Body of pancreas (tissue), 4 donors: ENCODE data around the gene AZIN2. TPM values are rescaled to one million over a fixed set of nuclear protein-coding genes. Genes with fewer than 3 reads are reported as not detected.

Source experiments
- ATAC-seq: fragments of 150-250 bp; one replicate; pipeline ENCODE4 v1.9.1; 2016
- DNase-seq, 4 donors: peaks; one replicate each; pipeline ENCODE4 v3.0.0-alpha.2; 2019
- H3K27ac ChIP-seq, 4 donors: fragments of 200-600 bp; sonication (generic); 1 replicate in 3 of 4; 2 replicates in 1 of 4; pipeline versions ENCODE4 v1.5.1 to v1.6.1; 2016 to 2019; ENCODE audit warnings: mild to moderate bottlenecking in 1 of 4, mixed read lengths in 1 of 4, moderate library complexity in 1 of 4
- H3K27me3 ChIP-seq, 2 donors: fragments of 200-600 bp; sonication (generic); one replicate each; pipeline ENCODE4 v1.6.0; 2016; ENCODE audit warnings: mild to moderate bottlenecking in 1 of 2
- H3K36me3 ChIP-seq, 2 donors: fragments of 200-600 bp; sonication (generic); replicated peaks in 1 of 2; 2 replicates each; pipeline ENCODE4 v1.5.1; 2016; ENCODE audit warnings: low read depth in 2 of 2; ENCODE audit not compliant: insufficient read depth in 1 of 2
- H3K4me1 ChIP-seq: fragments of 200-600 bp; sonication (generic); one replicate; pipeline ENCODE4 v1.6.0; 2016
- H3K4me3 ChIP-seq, 2 donors: fragments of 200-600 bp; sonication (generic); 1 replicate in 1 of 2; 2 replicates in 1 of 2; pipeline ENCODE4 v1.5.1; 2016 to 2019
- H3K9me3 ChIP-seq, 3 donors: fragments of 200-600 bp; sonication (generic); 1 replicate in 2 of 3; 2 replicates in 1 of 3; pipeline ENCODE4 v1.5.1; 2016
- CTCF ChIP-seq, 7 experiments: fragments of 450-650 bp in 4 of 7; fragments of 200-600 bp in 3 of 7; sonication (generic) in 3 of 7; IDR thresholded peaks; one replicate each; pipeline ENCODE4 v1.5.1; 2016 to 2019; ENCODE audit warnings: antibody characterized with exemption in 7 of 7
- POLR2A ChIP-seq, 3 donors: fragments of 450-650 bp; IDR thresholded peaks; one replicate each; pipeline ENCODE4 v1.6.1; 2016; ENCODE audit warnings: antibody characterized with exemption in 3 of 3, mild to moderate bottlenecking in 2 of 3
- WGBS, 2 donors: methylation state at CpG; one replicate each; pipeline ENCODE4 v1.1.5; 2017; 5-methylcytosine and 5-hydroxymethylcytosine counted together
- intact Hi-C: fragments of 100-400 bp; cut with DNase I; formaldehyde crosslinking; loops from one replicate; pipeline ENCODE4 v1.15.1; 2023
- total RNA-seq, 2 donors: library from RNA; depleted of rRNA; stranded (reverse); fragments of >200 nt; gene quantifications; one replicate each; pipeline ENCODE4 v1.1.0, GENCODE V29; 2016

The AZIN2 gene
- total RNA-seq, 2 donors from 2014 or later: 1.0 to 1.6 TPM

- DNase-seq (peak in 1 of 4 donors; percentile 22), ATAC-seq (no peak)
- Histone ChIP-seq H3K36me3 (no peaks in the 10 kb centered on the region), H3K4me3 (peak overlapping the region; percentile 41 to 61), H3K27ac (no peak overlapping the region), H3K9me3 (no peaks in the 10 kb centered on the region), H3K27me3 (no peaks in the 10 kb centered on the region), H3K4me1 (peaks cover 19% of the 10 kb centered on the region)
- WGBS, 2 donors: 14 to 31% methylated on average over 12 to 35 of the region's 35 CpGs
- TF ChIP-seq POLR2A (IDR thresholded peaks at IDR 0.05) (no peak), CTCF (IDR thresholded peaks at IDR 0.05) (no peak)
- intact Hi-C loops: no loop called here
These were observed 777 bp downstream of the AZIN2 start for GRCh38 chr1:33081554-33082305.

- Histone ChIP-seq H3K27me3 (no peaks in the 10 kb centered on the region), H3K36me3 (no peaks in the 10 kb centered on the region), H3K27ac (no peak overlapping the region), H3K9me3 (no peaks in the 10 kb centered on the region), H3K4me1 (peaks cover 19% of the 10 kb centered on the region), H3K4me3 (no peak overlapping the region)
- WGBS, 2 donors: 83 to 88% methylated on average over 6 of the region's 6 CpGs
- intact Hi-C loops: no loop called here
- ATAC-seq (no peak), DNase-seq (no peak)
- TF ChIP-seq POLR2A (IDR thresholded peaks at IDR 0.05): no peak
- no peak for TF ChIP-seq CTCF (IDR thresholded peaks at IDR 0.05)
These were observed 1.7 kb downstream of the AZIN2 start for GRCh38 chr1:33082575-33083108.

- WGBS, 2 donors: 77 to 81% methylated on average over 4 of the region's 4 CpGs
- Histone ChIP-seq H3K27me3 (no peaks in the 10 kb centered on the region), H3K4me3 (no peak overlapping the region), H3K9me3 (no peaks in the 10 kb centered on the region), H3K4me1 (peaks cover 16% of the 10 kb centered on the region), H3K27ac (no peak overlapping the region), H3K36me3 (no peaks in the 10 kb centered on the region)
- ATAC-seq (no peak), DNase-seq (no peak)
- no peak for TF ChIP-seq CTCF (IDR thresholded peaks at IDR 0.05)
- no peak for TF ChIP-seq POLR2A (IDR thresholded peaks at IDR 0.05)
- intact Hi-C loops: no loop called here
These were observed 4.4 kb downstream of the AZIN2 start for GRCh38 chr1:33085332-33085731.

- Histone ChIP-seq H3K36me3 (no peaks in the 10 kb centered on the region), H3K27me3 (no peaks in the 10 kb centered on the region), H3K9me3 (no peaks in the 10 kb centered on the region), H3K4me1 (peaks cover 9% of the 10 kb centered on the region), H3K27ac (no peak overlapping the region), H3K4me3 (no peak overlapping the region)
- DNase-seq (peak; percentile 71 to 81 (median 76)), ATAC-seq (peak; percentile 74)
- TF ChIP-seq CTCF (IDR thresholded peaks at IDR 0.05) (peak; percentile 17 to 71 (median 60)), POLR2A (IDR thresholded peaks at IDR 0.05) (no peak)
- intact Hi-C loops: no loop called here
- WGBS, 2 donors: 31 to 35% methylated on average over 8 to 12 of the region's 12 CpGs
These were observed 5.5 kb downstream of the AZIN2 start for GRCh38 chr1:33086384-33086850.
